GM21576 (cell line): ENCODE results near the gene IQCB1.
A peak's percentile ranks its signal among the peaks of the same experiment; 100 is the strongest.
"Not testable (repeated sequence)": the region's sequence is repeated elsewhere in the genome, so short reads cannot be mapped to it uniquely, and the experiment has no call there.

Experiments
- ATAC-seq: cut with Tn5 transposase; IDR thresholded peaks from one replicate; pipeline ENCODE4 v1.9.1; 2021; ENCODE audit warnings: mild to moderate bottlenecking, moderate library complexity; ENCODE audit not compliant: unreplicated experiment

Gene IQCB1

DNA sequence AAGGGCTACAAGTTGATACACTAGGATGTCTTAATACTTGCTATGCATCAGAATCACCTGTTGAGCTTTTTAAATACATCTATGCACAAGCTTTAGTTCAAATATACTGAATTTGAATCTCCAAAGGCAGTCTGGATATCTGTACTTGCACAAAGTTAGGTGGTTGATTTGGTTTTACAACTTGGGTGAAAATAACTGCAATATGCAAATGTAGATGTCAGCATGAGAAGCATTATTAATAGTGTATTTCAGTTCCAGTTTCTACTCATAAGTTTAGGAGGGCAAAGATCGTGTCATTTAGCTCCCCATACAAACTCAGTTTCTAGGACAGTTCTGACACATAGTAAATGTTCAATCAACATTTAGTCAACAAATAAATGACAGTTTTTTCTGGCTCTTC is 25.6 kb downstream of the IQCB1 start:
- peak; percentile 95 for ATAC-seq

DNA sequence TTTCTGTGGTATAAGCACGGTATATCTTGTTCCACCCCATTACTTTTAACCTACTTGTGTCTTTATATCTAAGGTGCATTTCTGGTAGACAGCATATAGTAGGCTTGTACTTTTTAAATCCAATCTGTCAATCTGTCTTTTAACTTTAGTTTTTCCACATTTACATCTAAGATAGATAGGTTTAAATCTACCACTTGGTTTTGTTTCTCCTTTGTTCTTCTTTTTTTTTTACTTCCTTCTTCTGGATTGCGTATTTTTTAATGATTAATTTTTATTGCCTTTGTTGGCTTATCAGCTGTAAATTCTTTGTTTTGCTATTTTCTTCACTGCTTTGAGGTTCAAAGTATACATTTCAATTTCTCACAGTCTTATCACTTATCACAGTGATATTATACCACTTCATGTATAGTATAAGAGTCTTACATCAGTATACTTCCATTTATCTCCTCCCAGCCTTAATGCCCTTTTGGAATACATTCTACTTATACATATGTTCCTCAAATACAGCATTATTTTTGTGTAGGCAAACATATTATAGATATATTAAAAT is 31.0 kb downstream of the IQCB1 start:
- ATAC-seq, result no peak

DNA sequence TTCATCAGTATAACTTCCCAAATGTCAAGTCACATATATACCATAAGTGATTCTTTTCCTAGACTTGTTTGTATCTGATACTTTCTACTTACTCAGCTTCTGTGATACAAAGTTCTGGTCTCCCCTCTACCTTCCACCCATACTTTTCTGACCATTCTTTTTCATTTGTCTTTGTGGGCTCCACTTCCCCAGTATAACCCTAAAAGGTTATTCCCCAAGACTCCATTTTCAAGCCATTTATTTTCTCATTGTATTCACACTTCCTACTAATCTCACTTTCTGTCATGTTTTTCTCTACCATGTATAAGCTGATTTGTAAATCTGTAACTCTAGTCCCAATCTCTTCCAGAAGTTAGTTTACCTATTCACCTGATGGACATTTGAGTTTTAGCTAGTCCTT is 34.0 kb downstream of the IQCB1 start:
- no peak for ATAC-seq

DNA sequence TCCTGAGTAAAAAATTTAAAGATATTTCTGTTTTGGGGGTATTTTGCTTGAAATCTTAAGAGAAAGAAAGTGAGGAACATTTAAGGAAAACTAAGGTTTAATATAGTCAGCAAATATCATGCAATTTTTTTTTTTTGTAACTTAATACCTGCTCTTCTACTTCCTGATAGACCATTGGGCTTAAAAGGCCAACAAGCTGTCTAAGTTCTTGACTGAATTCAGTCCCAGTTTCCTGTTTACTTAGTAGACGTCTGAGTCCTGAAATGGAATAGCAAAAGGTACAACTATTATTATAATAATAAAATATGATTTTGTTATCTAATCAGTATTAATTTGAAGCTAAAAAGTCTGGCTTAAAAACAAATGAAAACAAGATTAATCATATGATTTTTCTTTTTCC is 37.9 kb downstream of the IQCB1 start:
- ATAC-seq, result no peak

DNA sequence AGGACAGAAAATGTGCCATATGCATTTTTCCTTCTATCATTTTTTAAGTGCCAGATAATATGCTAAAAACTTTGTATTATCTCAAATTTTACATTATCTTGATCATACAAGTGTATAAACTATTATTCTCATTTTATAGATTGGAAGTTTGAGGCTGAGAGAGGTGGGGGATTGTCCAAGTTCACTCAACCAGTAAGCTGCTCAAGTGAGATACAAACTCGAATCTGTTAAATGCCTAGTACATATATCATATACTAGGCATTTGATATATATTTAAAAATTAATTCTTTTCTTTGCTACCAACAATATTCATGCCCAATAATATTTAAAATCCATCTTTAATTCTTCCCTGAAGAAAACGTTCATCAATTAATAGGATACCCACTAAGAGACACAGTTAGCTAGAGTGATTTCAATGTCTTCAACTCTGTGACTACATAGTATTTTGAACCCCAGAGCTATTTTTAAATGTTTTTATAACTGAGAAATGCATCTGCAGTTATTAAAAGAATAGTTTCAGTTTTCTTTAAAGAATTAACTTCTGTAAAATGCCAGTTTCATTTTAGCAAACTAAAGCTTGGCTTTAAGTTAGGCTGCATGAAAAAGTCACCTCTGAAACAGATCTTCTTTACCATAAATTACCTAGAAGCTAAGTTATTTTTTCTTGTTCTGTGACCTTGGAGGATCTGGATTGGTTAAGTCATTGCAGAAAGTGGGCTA is 40.4 kb downstream of the IQCB1 start:
- ATAC-seq, result no peak

DNA sequence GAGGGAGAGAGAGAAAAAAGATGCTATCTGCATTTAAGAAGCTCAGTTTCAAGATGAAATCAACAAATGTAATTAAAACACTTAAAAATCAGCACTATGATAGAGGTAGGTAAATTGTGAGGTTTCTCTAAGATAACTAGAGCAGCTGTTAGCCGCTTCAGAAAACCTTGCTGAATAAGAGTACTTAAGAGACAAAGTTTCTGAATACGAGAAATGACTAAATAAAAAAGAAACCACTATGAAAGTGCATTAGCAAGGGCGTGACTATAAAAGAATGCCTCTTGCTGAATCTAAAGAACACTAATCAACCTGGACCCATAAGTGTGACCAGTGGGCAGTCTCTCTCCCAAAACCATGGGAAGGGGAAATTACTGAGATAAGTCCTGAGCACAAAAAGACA is 41.8 kb downstream of the IQCB1 start:
- ATAC-seq, result no peak

DNA sequence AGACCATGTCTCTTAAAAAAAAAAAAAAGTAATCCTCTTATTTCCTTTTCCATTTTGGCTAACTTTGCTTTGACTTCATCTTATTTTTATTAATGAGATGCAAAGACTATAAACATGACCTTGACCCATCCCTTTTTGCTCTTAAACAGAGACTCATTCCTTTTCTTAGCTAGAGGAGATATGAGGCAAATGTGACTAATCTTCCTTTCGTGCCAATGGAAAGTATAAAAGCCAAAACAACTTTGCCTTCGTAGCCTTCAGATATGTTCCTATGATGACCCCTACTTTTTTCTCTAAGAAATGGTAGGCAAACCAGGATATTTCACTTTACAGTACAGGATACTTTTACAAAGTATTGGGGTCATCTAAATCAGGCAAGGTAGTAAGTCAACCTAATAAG is 48.4 kb downstream of the IQCB1 start:
- no peak for ATAC-seq

DNA sequence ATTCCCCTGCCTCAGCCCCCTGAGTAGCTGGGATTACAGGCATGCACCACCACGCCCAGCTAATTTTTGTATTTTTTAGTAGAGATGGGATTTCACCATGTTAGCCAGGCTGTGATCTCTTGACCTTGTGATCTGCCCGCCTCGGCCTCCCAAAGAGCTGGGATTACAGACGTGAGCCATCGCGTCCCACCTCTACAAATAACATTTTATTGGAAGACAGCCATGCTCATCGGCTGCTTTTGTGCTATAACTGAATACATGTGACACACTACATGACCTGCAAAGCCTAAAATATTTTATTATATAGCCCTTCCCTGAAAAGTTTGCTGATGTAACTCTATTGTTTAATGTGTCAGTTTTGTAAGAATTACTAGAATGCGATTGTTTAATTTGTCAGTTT is 52.1 kb downstream of the IQCB1 start:
- ATAC-seq, result not testable (repeated sequence)

DNA sequence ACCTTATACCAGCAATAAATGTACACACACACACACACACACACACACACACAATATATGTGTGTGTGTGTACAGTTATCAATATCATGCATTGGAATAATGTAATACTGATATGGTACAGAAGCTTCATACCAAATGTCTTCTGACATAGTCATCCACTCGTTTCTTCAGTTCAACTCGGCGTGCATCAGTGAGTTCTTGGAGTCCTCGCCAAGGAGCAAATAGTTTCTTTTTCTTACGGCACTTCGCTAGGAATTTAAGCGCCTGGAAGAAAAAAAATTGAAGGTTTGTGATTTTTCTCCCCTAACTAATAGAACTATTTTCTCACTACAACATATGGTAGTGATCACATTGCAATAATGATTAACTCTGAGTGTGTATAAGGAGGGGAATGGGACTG is 53.2 kb downstream of the IQCB1 start:
- ATAC-seq, result no peak

DNA sequence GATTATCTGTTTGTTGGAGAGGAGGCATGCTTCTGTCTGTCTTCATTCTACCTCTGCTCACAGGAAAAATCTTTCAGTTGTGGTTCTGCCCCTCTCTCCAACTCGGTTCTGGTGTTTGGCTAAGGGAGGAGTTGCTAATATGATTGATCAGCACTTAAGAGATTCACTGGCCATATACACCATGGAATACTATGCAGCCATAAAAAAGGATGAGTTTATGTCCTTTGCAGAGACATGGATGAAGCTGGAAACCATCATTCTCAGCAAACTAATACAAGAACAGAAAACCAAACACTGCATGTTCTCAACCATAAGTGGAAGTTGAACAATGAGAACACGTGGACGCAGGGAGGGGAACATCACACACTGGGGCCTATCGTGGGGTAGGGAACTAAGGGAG is 59.8 kb downstream of the IQCB1 start:
- not testable (repeated sequence) for ATAC-seq

DNA sequence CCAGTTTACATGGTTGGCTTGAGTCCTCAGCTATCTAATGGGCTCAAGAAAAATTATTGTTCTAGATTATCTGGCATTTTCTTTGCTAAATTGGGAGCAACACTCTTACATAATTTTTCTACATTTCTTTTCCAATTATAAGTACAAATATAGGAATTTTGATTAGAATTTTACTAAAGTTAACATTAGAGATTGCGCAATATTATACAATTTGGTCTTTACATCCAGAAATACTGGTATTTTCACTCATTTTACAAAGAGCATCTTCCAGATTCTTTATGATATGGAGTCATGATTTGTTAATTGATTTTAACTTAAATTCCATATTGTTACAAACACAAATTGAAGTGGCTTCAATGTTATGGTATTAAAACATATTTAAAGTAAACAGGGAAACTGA is 65.6 kb downstream of the IQCB1 start:
- ATAC-seq, result no peak

DNA sequence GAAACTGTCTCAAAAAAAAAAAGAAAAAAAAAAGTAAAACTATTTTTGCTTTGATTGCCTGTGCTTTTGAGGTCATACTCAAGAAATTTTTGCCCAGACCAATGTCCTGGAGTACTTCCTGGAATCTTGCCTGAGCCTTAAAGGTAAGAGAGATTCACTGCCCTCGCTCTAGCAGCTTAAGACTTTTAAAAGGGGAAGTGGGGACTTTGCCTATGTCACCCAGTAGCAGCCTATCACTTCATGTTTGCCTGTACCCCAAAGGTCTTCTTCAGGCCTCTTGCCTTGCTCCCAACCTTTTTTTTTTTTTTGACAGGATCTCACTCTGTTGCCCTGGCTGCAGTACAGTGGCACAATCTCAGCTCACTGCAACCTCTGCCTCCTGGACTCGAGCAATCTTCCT is 66.4 kb downstream of the IQCB1 start:
- no peak for ATAC-seq

DNA sequence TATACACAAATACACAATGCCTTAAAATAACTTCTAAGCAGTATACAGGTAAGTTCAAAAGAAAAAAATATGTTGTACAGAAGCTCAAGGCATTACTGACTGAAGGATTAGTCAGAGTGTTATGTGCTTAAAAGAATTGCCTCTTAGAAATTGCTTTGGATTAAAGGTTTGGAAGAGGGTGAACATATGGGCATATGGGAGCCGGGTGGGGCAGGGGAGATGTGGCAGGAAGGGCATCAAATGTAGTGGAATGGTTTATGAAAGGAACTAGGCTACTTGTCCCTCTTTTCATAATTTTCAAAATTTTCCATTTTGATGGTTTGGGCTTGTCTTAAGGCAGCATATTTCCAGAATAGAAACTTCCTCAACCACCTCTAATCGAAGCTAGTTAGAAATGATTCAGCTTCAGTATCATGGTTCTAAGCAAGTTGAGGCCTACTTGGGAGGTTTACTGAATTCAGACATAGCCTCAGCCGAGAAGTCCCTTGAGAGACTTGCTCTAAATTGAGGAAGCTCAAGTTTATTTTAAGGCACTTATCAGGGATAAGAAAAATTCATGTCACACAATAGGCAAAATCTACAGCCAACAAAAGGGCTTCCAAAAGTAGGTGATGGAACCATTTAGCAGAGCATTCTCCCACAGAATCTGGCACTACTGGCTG is 75.2 kb downstream of the IQCB1 start:
- ATAC-seq, result no peak

DNA sequence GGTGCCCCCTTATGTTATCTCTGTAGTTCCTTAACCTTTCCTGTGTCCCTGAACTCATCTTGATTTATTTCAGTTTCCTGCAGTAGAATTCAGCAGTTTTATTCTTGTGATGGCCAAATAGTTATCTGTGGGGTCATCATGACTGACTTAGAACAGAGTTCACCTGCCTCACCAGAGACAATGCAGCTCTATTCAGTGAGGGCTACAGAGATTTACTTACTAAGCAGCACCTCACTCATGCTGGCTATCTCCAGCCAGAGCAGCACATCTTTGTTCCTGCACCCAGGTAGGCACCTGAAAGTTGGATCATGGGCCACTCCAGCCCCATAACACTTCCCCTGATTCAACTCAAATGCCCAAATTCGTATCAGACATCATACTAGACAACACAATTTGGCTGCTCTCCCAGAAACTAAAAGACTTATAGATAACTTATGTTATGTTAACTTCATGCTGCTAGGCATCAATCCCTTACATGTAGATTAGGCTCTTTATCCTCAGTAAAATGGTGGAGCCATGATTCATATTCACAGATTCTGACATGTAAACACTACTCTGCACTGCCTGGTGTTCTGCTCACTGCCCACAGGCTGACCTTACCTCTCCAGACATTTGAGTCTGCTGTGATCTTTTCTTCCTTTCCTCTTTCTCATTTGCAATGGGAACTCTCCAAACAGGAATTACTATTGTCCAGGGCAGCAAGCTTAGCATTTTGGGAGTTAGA is 76.0 kb downstream of the IQCB1 start:
- no peak for ATAC-seq

DNA sequence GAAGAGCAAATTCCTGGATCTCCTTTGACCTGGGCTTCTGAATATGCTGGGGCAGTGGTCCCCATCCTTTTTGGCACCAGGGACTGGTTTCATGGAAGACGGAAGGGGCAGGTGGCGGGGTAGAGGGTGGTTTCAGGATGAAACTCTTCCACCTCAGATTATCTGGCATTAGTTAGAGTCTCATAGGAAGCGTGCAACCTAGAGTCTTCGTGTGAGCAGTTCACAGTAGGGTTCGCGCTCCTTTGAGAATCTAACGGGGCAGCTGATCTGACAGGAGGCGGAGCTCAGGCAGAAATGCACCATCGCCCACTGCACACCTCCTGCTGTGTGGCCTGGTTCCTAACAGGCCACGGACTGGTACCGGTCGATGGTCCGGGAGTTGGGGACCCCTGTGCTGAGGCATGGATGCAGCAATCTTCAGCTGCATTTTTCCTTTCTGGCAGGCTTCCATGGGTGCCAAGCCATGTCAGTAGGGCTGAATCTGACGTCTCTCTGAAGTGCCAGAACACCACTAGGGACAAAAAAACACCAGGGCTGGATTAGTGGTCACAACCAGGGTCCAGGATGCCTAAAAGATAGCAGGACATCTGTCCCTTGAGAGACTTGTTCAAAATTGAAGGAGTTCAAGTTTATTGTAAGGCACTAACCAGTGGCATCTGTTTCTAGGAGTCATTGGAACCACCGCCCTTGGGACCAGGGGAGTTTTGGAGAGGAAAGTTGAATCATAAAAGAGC is 76.9 kb downstream of the IQCB1 start:
- no peak for ATAC-seq

DNA sequence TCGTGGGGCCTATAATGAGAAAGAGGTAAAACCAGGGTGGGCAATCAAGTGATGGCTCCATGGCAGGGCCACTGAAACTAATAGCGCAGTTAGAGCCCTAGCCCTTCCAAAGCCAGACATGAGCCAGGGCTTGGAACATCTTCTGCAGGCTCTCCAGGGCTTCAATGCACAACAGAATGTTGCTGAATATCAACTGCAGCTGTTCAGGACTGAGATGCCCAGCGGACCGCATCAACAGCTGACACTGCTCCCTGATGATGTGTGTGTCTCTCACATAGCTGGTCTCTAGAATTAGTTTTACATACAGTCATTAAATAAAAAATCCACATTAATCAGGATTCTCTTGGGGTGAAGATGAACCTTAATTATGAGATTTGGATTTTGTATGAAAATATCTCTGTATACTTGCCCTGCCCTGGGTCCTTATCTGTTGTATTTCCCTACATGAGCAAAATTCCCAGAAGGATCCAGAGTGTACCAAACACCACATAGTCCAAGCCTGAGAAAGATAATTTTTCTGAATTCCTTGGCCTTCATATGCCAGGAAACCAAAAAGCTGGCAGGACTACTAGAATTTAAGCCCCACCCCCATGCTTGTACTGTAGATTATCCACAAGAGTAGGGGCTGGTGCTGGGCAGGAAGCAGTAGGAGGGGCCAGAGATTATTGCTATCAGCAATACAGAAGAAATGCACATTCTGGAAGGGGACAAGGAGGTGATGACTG is 77.6 kb downstream of the IQCB1 start:
- ATAC-seq, result no peak

DNA sequence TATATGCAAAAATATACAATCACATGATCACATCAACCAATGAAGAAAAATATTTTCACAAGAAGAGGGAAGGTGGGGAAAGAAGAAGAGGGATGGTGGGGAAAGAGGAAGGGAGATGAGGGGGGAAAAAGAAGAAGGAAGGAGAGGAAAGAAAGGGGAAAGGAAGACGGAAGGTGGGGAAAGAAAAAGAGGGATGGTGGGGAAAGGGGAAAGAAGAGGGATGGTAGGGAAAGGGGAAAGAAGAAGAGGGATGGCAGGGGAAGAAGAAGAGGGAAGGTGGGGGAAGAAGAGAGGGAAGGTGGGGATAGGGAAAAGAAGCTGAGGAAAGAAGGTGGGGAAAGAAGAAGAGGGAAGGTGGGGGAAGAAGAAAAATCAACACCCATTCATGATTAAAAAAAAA is 82.1 kb downstream of the IQCB1 start:
- ATAC-seq, result no peak

DNA sequence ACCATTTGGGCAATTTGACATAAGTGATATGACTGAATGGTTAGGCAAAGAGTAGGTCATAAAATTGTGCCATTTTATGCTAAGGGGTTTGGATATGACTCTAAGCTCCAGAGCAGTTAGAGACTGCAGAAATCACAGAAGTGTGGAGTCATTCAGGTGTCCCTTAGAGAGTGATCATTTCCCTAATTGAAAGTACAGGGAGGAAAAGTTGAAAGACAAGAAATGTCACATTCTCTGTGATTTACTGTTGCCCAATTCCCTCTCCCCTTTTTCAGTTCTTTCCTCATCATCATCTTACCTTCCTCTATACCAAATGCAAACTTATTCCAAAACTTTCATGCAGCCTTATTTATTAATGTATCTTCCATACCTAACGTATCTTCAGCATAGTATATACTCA is 82.6 kb downstream of the IQCB1 start:
- no peak for ATAC-seq

DNA sequence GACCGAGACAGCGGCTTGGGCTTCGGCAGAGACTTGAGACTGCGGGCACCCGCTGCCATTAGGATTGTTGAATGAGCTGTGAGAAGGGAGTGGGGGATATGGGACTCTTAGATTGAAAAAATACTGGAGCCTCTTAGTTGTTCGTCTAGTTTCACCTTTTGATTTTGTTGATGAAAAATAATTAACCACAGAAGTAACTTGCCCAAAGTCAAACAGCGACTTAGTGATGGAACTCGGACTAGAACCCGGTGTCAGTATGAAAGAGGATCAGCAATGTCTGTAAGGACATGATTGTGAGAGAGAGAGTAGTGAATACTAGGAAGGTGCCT is 84.8 kb downstream of the IQCB1 start:
- no peak for ATAC-seq

DNA sequence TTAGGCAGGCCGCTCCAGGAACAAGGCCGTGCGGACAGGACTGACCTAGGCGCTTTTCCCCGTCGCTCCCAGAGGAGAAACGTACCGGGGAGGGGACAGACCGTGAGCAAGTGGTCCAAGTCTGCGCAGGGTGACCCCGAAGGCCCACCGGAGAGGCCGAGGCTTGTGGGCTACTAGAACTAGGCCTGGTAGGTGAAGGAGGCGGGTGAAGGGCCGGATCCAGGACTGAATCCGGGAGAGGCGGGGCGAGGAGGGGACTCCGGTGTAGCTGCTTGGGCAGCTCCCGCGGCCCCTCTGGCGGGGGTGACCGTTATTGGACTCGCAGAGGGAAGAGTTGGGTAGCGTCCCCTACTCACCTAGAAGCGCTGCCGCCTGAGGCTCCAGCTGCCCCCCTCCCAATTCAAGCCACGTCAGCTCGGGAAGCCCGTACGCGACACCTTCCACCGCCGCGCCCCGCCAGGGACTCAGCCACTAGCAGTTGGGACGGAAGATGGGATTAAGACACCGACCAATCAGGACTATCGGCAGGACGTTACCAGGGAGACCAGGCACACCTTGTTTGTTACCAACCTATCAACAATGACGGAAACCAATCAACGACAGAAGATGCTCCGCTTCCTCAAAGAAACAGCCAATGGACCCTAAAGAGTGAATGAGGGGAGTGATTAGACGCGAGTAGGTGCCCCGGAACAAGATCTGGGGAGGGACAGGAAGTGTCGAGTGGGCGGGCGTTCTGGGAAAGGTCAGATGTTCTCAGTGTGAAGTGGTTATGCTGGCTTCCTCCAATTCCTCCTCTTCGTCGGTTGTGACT is 85.4 kb downstream of the IQCB1 start, which contains the start of gene GOLGB1:
GOLGB1 (minus strand) TSS at position 466 of the 811 bp plus-strand sequence. CDS start 18,770 bp downstream, outside the sequence.
- peak; percentile 96 for ATAC-seq
